ENCODE results near the gene SIMC1.

DNA sequence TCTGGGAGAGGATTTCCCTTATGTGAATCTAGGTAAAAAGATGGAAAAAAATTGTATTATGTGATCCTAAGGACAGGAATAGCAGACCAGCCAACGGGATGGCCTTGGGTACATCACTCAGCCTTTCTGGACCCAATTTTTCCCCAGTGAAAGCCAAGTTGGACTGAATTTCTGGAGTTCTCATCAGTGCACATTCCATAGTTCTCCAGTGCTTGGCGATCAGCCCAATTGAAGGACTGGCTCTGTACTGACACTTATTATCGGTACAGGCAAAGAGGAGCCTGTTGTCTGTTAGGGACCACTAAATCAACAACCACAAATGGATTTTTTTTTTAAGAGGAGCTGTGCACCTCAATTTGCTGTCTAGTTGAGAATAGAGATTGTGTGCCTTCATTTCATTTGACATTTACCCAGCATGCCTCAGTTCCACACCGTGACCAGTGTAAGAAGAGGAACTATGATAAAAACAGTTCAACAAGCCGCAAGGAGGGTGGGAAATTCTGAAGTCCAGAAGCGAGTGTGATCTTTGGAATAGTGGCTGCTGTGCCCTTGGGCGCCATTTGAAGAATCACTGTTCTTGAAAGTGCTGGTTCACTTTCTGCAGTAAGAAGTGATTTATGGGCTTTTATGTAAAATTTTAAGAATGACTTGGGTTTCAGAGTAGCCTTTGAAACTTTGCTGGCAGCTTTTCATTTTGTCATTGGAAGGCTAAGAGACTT is 135.0 kb downstream of the SIMC1 start:
- TF ChIP-seq, protein P1, sequence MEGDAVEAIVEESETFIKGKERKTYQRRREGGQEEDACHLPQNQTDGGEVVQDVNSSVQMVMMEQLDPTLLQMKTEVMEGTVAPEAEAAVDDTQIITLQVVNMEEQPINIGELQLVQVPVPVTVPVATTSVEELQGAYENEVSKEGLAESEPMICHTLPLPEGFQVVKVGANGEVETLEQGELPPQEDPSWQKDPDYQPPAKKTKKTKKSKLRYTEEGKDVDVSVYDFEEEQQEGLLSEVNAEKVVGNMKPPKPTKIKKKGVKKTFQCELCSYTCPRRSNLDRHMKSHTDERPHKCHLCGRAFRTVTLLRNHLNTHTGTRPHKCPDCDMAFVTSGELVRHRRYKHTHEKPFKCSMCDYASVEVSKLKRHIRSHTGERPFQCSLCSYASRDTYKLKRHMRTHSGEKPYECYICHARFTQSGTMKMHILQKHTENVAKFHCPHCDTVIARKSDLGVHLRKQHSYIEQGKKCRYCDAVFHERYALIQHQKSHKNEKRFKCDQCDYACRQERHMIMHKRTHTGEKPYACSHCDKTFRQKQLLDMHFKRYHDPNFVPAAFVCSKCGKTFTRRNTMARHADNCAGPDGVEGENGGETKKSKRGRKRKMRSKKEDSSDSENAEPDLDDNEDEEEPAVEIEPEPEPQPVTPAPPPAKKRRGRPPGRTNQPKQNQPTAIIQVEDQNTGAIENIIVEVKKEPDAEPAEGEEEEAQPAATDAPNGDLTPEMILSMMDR (conservative IDR thresholded peaks at IDR 0.05): no peak
- TF ChIP-seq EZH2 (IDR thresholded peaks at IDR 0.05; ENCODE audit: low read depth): no peak

Data from PC-9 (cell line).